ENCODE measurements around the gene GID4.

- no peak for TF ChIP-seq POLR2AphosphoS5 (IDR thresholded peaks at IDR 0.05; ENCODE audit: low read depth, low read length)
- TF ChIP-seq, protein P1, sequence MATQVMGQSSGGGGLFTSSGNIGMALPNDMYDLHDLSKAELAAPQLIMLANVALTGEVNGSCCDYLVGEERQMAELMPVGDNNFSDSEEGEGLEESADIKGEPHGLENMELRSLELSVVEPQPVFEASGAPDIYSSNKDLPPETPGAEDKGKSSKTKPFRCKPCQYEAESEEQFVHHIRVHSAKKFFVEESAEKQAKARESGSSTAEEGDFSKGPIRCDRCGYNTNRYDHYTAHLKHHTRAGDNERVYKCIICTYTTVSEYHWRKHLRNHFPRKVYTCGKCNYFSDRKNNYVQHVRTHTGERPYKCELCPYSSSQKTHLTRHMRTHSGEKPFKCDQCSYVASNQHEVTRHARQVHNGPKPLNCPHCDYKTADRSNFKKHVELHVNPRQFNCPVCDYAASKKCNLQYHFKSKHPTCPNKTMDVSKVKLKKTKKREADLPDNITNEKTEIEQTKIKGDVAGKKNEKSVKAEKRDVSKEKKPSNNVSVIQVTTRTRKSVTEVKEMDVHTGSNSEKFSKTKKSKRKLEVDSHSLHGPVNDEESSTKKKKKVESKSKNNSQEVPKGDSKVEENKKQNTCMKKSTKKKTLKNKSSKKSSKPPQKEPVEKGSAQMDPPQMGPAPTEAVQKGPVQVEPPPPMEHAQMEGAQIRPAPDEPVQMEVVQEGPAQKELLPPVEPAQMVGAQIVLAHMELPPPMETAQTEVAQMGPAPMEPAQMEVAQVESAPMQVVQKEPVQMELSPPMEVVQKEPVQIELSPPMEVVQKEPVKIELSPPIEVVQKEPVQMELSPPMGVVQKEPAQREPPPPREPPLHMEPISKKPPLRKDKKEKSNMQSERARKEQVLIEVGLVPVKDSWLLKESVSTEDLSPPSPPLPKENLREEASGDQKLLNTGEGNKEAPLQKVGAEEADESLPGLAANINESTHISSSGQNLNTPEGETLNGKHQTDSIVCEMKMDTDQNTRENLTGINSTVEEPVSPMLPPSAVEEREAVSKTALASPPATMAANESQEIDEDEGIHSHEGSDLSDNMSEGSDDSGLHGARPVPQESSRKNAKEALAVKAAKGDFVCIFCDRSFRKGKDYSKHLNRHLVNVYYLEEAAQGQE (IDR thresholded peaks at IDR 0.05; ENCODE audit: insufficient read depth in 1 of 2, low read depth in 2 of 2, low read length in 2 of 2): no peak
These were observed 76.9 kb downstream of the GID4 start for GRCh38 chr17:18116078-18116477.
